SK-N-MC (cell line): ENCODE measurements around the gene BBS4.

Source experiments
- DNase-seq: peaks from one replicate; pipeline ENCODE4 v3.0.0-alpha.2; 2011; ENCODE audit warnings: low read depth, low spot score
- H3K27ac ChIP-seq: fragments of 200-600 bp; sonication (generic); 2 replicates; pipeline ENCODE4 v1.5.1; 2016; ENCODE audit warnings: mixed run types
- H3K36me3 ChIP-seq: fragments of 200-600 bp; sonication (generic); 2 replicates; pipeline ENCODE4 v1.6.1; 2017; ENCODE audit warnings: antibody characterized with exemption, low read length, mixed read lengths; ENCODE audit not compliant: insufficient read depth
- H3K4me3 ChIP-seq: fragments of 200-600 bp; sonication (generic); 2 replicates; pipeline ENCODE4 v1.5.1; 2016
- H3K9ac ChIP-seq: fragments of 200-600 bp; sonication (generic); 2 replicates; pipeline ENCODE4 v1.8.0; 2017; ENCODE audit warnings: mixed run types, mixed read lengths; ENCODE audit not compliant: insufficient read length
- H3K9me3 ChIP-seq: fragments of 200-600 bp; sonication (generic); 2 replicates; pipeline ENCODE4 v1.6.1; 2017; ENCODE audit warnings: low read depth, mild to moderate bottlenecking, antibody characterized with exemption, low read length, moderate library complexity, mixed read lengths
- EZH2 ChIP-seq: fragments of 200-600 bp; sonication (generic); IDR thresholded peaks from one replicate; pipeline ENCODE4 v1.6.1; 2017; ENCODE audit warnings: antibody characterized with exemption
- FOXP2 ChIP-seq: optimal IDR thresholded peaks from 2 replicates; pipeline ENCODE3; 2011; ENCODE audit warnings: mild to moderate bottlenecking, moderate library complexity; ENCODE audit not compliant: insufficient read depth; ENCODE audit errors: extremely low read length, control extremely low read depth
- POLR2AphosphoS5 ChIP-seq: IDR thresholded peaks from 2 replicates; pipeline ENCODE4 v1.6.1; 2012; ENCODE audit warnings: mild to moderate bottlenecking, low read depth, low read length, borderline replicate concordance

BBS4 gene

GRCh38 chr15:72671525-72671924, 14.5 kb upstream of the BBS4 start:
- H3K4me3 ChIP-seq, result no peak overlapping the region
- no peaks in the 10 kb centered on the region for H3K9me3 ChIP-seq
- no peak overlapping the region for H3K9ac ChIP-seq
- no peak for TF ChIP-seq FOXP2
- TF ChIP-seq POLR2AphosphoS5, result no peak
- H3K27ac ChIP-seq, result no peak overlapping the region
- no peak for DNase-seq
- no peaks in the 10 kb centered on the region for H3K36me3 ChIP-seq

- Histone ChIP-seq H3K9ac (no peak overlapping the region), H3K27ac (no peak overlapping the region), H3K9me3 (no peaks in the 10 kb centered on the region), H3K36me3 (no peaks in the 10 kb centered on the region), H3K4me3 (no peak overlapping the region)
- TF ChIP-seq POLR2AphosphoS5, result no peak
- no peak for DNase-seq
These were observed 9.2 kb upstream of the BBS4 start for GRCh38 chr15:72676838-72677237.

- no peak for TF ChIP-seq POLR2AphosphoS5
- TF ChIP-seq EZH2, result no peak
- TF ChIP-seq FOXP2, result no peak
- no peaks in the 10 kb centered on the region for H3K9me3 ChIP-seq
- DNase-seq, result no peak
- H3K36me3 ChIP-seq, result no peaks in the 10 kb centered on the region
- H3K27ac ChIP-seq, result no peak overlapping the region
- no peak overlapping the region for H3K4me3 ChIP-seq
- H3K9ac ChIP-seq, result no peak overlapping the region
These were observed 5.1 kb upstream of the BBS4 start for GRCh38 chr15:72680931-72681330.

GRCh38 chr15:72682772-72683171, 3.2 kb upstream of the BBS4 start:
- no peak overlapping the region for H3K4me3 ChIP-seq
- TF ChIP-seq FOXP2 (no peak), POLR2AphosphoS5 (no peak), EZH2 (no peak)
- H3K36me3 ChIP-seq, result no peaks in the 10 kb centered on the region
- no peak overlapping the region for H3K9ac ChIP-seq
- H3K9me3 ChIP-seq, result no peaks in the 10 kb centered on the region
- H3K27ac ChIP-seq, result no peak overlapping the region
- DNase-seq, result no peak

GRCh38 chr15:72685301-72685924, 594 bp upstream of the BBS4 start:
- Histone ChIP-seq H3K4me3 (peak overlapping the region; percentile 93), H3K36me3 (no peaks in the 10 kb centered on the region), H3K27ac (peak overlapping the region; percentile 66), H3K9me3 (no peaks in the 10 kb centered on the region), H3K9ac (peak overlapping the region; percentile 65)
- TF ChIP-seq EZH2, result no peak
- TF ChIP-seq FOXP2, result no peak
- TF ChIP-seq POLR2AphosphoS5, result no peak
- DNase-seq, result no peak

GRCh38 chr15:72688697-72689096, 2.7 kb downstream of the BBS4 start:
- Histone ChIP-seq H3K9me3 (no peaks in the 10 kb centered on the region), H3K9ac (no peak overlapping the region), H3K4me3 (no peak overlapping the region), H3K36me3 (no peaks in the 10 kb centered on the region), H3K27ac (no peak overlapping the region)
- DNase-seq, result no peak
- TF ChIP-seq EZH2 (no peak), FOXP2 (no peak), POLR2AphosphoS5 (no peak)

GRCh38 chr15:72690938-72691337, 4.9 kb downstream of the BBS4 start:
- TF ChIP-seq POLR2AphosphoS5 (no peak), EZH2 (no peak), FOXP2 (no peak)
- Histone ChIP-seq H3K27ac (no peak overlapping the region), H3K9me3 (no peaks in the 10 kb centered on the region), H3K9ac (no peak overlapping the region), H3K36me3 (no peaks in the 10 kb centered on the region), H3K4me3 (no peak overlapping the region)
- DNase-seq, result no peak

GRCh38 chr15:72698938-72699337, 12.9 kb downstream of the BBS4 start:
- H3K9me3 ChIP-seq, result no peaks in the 10 kb centered on the region
- TF ChIP-seq FOXP2 (no peak), EZH2 (no peak), POLR2AphosphoS5 (no peak)
- no peak for DNase-seq
- H3K27ac ChIP-seq, result no peak overlapping the region
- H3K36me3 ChIP-seq, result no peaks in the 10 kb centered on the region
- H3K9ac ChIP-seq, result no peak overlapping the region
- H3K4me3 ChIP-seq, result no peak overlapping the region

- Histone ChIP-seq H3K9ac (no peak overlapping the region), H3K36me3 (no peaks in the 10 kb centered on the region), H3K9me3 (no peaks in the 10 kb centered on the region), H3K27ac (no peak overlapping the region), H3K4me3 (no peak overlapping the region)
- no peak for DNase-seq
- no peak for TF ChIP-seq POLR2AphosphoS5
- TF ChIP-seq EZH2, result no peak
- no peak for TF ChIP-seq FOXP2
These were observed 14.1 kb downstream of the BBS4 start for GRCh38 chr15:72700076-72700475.
